ENCODE data around the gene TMEM221. TPM values are rescaled to one million over a fixed set of nuclear protein-coding genes. Genes with fewer than 3 reads are reported as not detected.

The TMEM221 gene
- total RNA-seq, 1 experiment from 2014 or later, result 3.4 TPM

DNA sequence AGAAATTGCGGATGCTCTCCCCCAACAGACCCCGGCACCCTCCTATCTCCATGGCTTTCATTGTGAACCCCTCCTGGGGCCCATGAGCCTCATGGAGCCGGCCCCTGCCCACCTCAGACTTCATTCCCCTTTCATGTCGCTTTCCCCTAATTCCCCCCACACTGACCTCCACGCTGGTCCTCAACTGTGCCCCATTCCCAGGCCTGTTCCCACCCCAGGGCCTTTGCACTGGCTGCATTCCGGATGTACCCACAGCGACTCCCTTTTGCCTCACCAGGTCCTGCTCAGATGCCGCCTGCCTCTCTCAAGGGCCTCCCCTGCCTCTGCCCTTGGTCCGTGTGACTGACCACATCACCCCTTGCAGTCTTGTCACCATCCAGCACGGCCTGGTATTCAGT lies 35.1 kb upstream of the TMEM221 start (continued):
- TF ChIP-seq, protein P1, sequence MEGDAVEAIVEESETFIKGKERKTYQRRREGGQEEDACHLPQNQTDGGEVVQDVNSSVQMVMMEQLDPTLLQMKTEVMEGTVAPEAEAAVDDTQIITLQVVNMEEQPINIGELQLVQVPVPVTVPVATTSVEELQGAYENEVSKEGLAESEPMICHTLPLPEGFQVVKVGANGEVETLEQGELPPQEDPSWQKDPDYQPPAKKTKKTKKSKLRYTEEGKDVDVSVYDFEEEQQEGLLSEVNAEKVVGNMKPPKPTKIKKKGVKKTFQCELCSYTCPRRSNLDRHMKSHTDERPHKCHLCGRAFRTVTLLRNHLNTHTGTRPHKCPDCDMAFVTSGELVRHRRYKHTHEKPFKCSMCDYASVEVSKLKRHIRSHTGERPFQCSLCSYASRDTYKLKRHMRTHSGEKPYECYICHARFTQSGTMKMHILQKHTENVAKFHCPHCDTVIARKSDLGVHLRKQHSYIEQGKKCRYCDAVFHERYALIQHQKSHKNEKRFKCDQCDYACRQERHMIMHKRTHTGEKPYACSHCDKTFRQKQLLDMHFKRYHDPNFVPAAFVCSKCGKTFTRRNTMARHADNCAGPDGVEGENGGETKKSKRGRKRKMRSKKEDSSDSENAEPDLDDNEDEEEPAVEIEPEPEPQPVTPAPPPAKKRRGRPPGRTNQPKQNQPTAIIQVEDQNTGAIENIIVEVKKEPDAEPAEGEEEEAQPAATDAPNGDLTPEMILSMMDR (IDR thresholded peaks at IDR 0.05 in 2 of 3, conservative IDR thresholded peaks at IDR 0.05 in 1 of 3; ENCODE audit: borderline replicate concordance in 1 of 3, insufficient read depth in 1 of 3, low read depth in 2 of 3, low read length in 2 of 3), result no peak
- TF ChIP-seq TCF7L2 (IDR thresholded peaks at IDR 0.05; ENCODE audit: borderline replicate concordance, extremely low read depth, insufficient read depth, insufficient read length) (no peak), RAD21 (IDR thresholded peaks at IDR 0.05; ENCODE audit: low read depth) (no peak), ELF1 (IDR thresholded peaks at IDR 0.05; ENCODE audit: borderline replicate concordance, low read depth) (no peak), ZFX (IDR thresholded peaks at IDR 0.05) (no peak), ATF3 (IDR thresholded peaks at IDR 0.05) (no peak), SIN3A (IDR thresholded peaks at IDR 0.05; ENCODE audit: low read depth) (no peak), SRF (IDR thresholded peaks at IDR 0.05; ENCODE audit: low read depth) (no peak), EZH2phosphoT487 (IDR thresholded peaks at IDR 0.05; ENCODE audit: borderline replicate concordance) (no peak)

DNA sequence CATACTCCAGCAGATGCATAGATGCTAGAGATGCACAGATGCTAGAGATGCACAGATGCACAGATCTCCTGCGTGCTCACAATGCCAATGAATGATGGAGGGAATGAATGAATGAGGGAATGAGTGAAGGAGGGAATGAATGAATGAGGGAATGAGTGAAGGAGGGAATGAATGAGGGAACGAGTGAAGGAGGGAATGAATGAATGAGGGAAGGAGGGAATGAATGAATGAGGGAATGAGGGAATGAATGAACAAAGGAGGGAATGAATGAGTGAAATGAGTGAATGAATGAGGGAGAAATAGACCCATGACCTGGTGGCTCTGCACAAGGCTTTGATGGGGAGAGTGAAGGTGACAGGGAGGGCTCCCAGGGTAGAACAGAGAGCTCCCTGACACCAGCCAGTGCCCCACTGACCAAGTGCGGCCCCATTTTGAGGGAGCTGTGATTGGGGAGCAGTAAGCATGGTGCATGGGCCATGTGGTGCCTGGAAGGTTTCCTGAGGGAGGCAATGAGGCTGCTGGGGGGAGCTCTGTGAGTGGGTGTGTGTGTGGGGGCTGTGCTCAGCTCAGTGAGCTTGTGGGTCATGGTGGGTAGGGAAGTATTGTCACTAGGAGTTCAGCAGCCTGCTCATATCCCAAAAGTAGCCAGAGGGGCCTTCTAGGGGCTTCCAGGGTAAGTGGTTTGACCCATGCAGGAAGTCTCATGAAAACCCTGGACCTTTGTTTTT lies 34.6 kb upstream of the TMEM221 start:
- DNase-seq (ENCODE audit: low read depth, low spot score) (no peak), ATAC-seq (no peak)
- Histone ChIP-seq H3K79me2 (ENCODE audit: insufficient read depth, low read length) (0 out of 2 replicates have a peak, but pooled peaks cover 6% of the 10 kb centered on the region), H3K27me3 (ENCODE audit: insufficient read depth, low read length) (no peaks in the 10 kb centered on the region), H3K4me2 (ENCODE audit: low read length) (no peak overlapping the region), H3K36me3 (ENCODE audit: control insufficient read depth in 1 of 2, insufficient read depth in 2 of 2, low read length in 2 of 2) (no peaks in the 10 kb centered on the region), H3K9ac (ENCODE audit: low read length) (no peak overlapping the region), H2AFZ (ENCODE audit: low read depth, low read length, poor library complexity, severe bottlenecking) (no peak overlapping the region), H3K4me3 (replicated peaks in 1 of 2; ENCODE audit: low read depth in 1 of 2, low read length in 2 of 2) (no peak overlapping the region), H4K20me1 (ENCODE audit: insufficient read depth) (no peaks in the 10 kb centered on the region), H3K27ac (ENCODE audit: low read depth, low read length) (no peak overlapping the region), H3K4me1 (ENCODE audit: control insufficient read depth in 1 of 2, insufficient read depth in 2 of 2, low read length in 2 of 2) (peaks cover 8 to 28% of the 10 kb centered on the region in 2 experiments; a peak in 3 of 4 replicates), H3K9me2 (ENCODE audit: insufficient read depth) (no peaks in the 10 kb centered on the region), H3K9me3 (ENCODE audit: control insufficient read depth in 1 of 2, insufficient read depth in 1 of 2, low read depth in 1 of 2, low read length in 2 of 2) (no peaks in the 10 kb centered on the region)
- ChIA-PET RAD21 (ENCODE audit: low non-redundant PET in 1 of 2, low total read pairs in 2 of 2, uncharacterized antibody in 2 of 2, unreplicated experiment in 2 of 2) (no interaction called here), CTCF (interaction anchor here (0.8 to 1.3 kb wide), 2 partner anchors 13 kb away, joined by 3 to 4 read pairs; no protein-coding TSS in a partner anchor), POLR2A (no interaction called here)
- TF ChIP-seq JUND (IDR thresholded peaks at IDR 0.05) (no peak), EZH2phosphoT487 (IDR thresholded peaks at IDR 0.05; ENCODE audit: borderline replicate concordance) (no peak), EGR1 (IDR thresholded peaks at IDR 0.05; ENCODE audit: low read depth) (no peak), SP1 (IDR thresholded peaks at IDR 0.05; ENCODE audit: low read depth) (no peak), SIN3A (IDR thresholded peaks at IDR 0.05; ENCODE audit: low read depth) (no peak), EZH2 (IDR thresholded peaks at IDR 0.05) (no peak), POLR2AphosphoS5 (IDR thresholded peaks at IDR 0.05; ENCODE audit: low read depth, low read length) (no peak), MAX (IDR thresholded peaks at IDR 0.05) (no peak), TCF7L2 (IDR thresholded peaks at IDR 0.05; ENCODE audit: borderline replicate concordance, extremely low read depth, insufficient read depth, insufficient read length) (no peak), POLR2A (IDR thresholded peaks at IDR 0.05; ENCODE audit: borderline replicate concordance, extremely low read depth, insufficient read depth, insufficient read length) (no peak), ELF1 (IDR thresholded peaks at IDR 0.05; ENCODE audit: borderline replicate concordance, low read depth) (no peak), ATF3 (IDR thresholded peaks at IDR 0.05) (no peak), ZNF274 (IDR thresholded peaks at IDR 0.05; ENCODE audit: low read depth, low read length) (no peak)
- TF ChIP-seq, protein P2, sequence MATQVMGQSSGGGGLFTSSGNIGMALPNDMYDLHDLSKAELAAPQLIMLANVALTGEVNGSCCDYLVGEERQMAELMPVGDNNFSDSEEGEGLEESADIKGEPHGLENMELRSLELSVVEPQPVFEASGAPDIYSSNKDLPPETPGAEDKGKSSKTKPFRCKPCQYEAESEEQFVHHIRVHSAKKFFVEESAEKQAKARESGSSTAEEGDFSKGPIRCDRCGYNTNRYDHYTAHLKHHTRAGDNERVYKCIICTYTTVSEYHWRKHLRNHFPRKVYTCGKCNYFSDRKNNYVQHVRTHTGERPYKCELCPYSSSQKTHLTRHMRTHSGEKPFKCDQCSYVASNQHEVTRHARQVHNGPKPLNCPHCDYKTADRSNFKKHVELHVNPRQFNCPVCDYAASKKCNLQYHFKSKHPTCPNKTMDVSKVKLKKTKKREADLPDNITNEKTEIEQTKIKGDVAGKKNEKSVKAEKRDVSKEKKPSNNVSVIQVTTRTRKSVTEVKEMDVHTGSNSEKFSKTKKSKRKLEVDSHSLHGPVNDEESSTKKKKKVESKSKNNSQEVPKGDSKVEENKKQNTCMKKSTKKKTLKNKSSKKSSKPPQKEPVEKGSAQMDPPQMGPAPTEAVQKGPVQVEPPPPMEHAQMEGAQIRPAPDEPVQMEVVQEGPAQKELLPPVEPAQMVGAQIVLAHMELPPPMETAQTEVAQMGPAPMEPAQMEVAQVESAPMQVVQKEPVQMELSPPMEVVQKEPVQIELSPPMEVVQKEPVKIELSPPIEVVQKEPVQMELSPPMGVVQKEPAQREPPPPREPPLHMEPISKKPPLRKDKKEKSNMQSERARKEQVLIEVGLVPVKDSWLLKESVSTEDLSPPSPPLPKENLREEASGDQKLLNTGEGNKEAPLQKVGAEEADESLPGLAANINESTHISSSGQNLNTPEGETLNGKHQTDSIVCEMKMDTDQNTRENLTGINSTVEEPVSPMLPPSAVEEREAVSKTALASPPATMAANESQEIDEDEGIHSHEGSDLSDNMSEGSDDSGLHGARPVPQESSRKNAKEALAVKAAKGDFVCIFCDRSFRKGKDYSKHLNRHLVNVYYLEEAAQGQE (IDR thresholded peaks at IDR 0.05; ENCODE audit: low read depth), result no peak
- BruUV-seq (replicated peaks), result no TSS peak
- intact Hi-C loops (cut with micrococcal nuclease), result no loop called here
